Head of caudate nucleus (tissue), 42 donors: ENCODE measurements around the gene ENTREP1.
A peak's percentile ranks its signal among the peaks of the same experiment; 100 is the strongest.
"Not testable (repeated sequence)": the region's sequence is repeated elsewhere in the genome, so short reads cannot be mapped to it uniquely, and the experiment has no call there.

Experiments
- DNase-seq, 42 donors: peaks; one replicate each; pipeline versions ENCODE4 v3.0.0 to v3.0.0-alpha.2; 2020 to 2021; ENCODE audit warnings: mixed read lengths in 7 of 42
- intact Hi-C: fragments of 100-400 bp; cut with DNase I; formaldehyde crosslinking; loops from one replicate; pipeline ENCODE4 v1.15.0; 2022

ENTREP1 gene

GRCh38 chr9:69431777-69432176, 106.8 kb downstream of the ENTREP1 start:
- intact Hi-C loops = no loop called here
- peak in 1 of 42 donors; percentile 4 for DNase-seq

GRCh38 chr9:69432623-69433022, 107.6 kb downstream of the ENTREP1 start:
- peak in 1 of 42 donors; percentile 19 for DNase-seq
- intact Hi-C loops = no loop called here

GRCh38 chr9:69433392-69433791, 108.4 kb downstream of the ENTREP1 start:
- intact Hi-C loops = no loop called here
- DNase-seq = peak in 2 of 42 donors; percentile 4 to 7

- DNase-seq = peak in 4 of 42 donors; percentile 11 to 39 (median 25)
- intact Hi-C loops = no loop called here
Measured at GRCh38 chr9:69433968-69434367, 109.0 kb downstream of the ENTREP1 start.

GRCh38 chr9:69439654-69440053, 114.6 kb downstream of the ENTREP1 start:
- intact Hi-C loops = not testable (repeated sequence)

GRCh38 chr9:69440254-69440955, 115.4 kb downstream of the ENTREP1 start:
- DNase-seq = peak in 2 of 42 donors; percentile 1 to 11
- intact Hi-C loops = not testable (repeated sequence)

More at GRCh38 chr9:69439654-69440053, 114.6 kb downstream of the ENTREP1 start:
- DNase-seq = peak in 1 of 42 donors; percentile 3
